ENCODE results near the gene EXOG.

Gene EXOG

DNA sequence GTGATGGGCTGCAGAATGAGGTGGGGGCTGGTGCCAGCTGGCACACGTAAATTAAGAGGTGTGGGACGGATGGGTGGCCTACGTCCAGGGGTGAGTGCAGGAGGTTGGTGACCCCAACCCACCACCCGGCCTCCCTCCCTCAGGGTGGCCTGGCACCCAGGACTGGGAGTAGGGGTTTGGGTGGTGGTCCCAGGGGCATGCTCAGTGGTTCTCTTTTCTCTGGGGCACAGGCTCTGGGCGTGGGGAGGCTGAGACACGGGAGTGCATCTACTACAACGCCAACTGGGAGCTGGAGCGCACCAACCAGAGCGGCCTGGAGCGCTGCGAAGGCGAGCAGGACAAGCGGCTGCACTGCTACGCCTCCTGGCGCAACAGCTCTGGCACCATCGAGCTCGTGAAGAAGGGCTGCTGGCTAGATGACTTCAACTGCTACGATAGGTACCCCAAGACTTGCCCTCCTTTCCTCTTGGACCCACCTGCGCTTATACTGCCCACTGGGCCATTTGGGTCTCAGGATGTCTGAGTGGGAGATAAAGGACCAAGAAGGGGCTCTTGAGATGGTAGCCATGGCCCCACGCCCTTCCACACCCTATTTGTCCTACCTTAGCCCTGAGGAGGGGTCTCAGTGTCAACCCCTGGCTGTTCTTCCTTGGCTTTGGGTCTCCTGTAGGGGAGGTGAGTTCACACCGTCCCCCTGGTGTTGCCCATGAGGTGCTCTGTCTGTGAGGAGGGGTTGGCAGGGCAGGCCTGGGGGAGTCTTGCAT is 18.9 kb upstream of the EXOG start:
- no peak overlapping the region for H3K4me3 ChIP-seq (ENCODE audit: low read depth, low read length)
- CTCF ChIA-PET: interaction anchor here (1.2 kb wide), 1 partner anchor 131 kb away, joined by 3 read pairs; the partner anchor contains the start of gene XYLB
- no peak for DNase-seq (ENCODE audit: low read depth, low spot score)
- TF ChIP-seq, protein P1, sequence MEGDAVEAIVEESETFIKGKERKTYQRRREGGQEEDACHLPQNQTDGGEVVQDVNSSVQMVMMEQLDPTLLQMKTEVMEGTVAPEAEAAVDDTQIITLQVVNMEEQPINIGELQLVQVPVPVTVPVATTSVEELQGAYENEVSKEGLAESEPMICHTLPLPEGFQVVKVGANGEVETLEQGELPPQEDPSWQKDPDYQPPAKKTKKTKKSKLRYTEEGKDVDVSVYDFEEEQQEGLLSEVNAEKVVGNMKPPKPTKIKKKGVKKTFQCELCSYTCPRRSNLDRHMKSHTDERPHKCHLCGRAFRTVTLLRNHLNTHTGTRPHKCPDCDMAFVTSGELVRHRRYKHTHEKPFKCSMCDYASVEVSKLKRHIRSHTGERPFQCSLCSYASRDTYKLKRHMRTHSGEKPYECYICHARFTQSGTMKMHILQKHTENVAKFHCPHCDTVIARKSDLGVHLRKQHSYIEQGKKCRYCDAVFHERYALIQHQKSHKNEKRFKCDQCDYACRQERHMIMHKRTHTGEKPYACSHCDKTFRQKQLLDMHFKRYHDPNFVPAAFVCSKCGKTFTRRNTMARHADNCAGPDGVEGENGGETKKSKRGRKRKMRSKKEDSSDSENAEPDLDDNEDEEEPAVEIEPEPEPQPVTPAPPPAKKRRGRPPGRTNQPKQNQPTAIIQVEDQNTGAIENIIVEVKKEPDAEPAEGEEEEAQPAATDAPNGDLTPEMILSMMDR (IDR thresholded peaks at IDR 0.05; ENCODE audit: insufficient read depth, low read length, missing control alignments): no peak
- POLR2A ChIA-PET: no interaction called here

DNA sequence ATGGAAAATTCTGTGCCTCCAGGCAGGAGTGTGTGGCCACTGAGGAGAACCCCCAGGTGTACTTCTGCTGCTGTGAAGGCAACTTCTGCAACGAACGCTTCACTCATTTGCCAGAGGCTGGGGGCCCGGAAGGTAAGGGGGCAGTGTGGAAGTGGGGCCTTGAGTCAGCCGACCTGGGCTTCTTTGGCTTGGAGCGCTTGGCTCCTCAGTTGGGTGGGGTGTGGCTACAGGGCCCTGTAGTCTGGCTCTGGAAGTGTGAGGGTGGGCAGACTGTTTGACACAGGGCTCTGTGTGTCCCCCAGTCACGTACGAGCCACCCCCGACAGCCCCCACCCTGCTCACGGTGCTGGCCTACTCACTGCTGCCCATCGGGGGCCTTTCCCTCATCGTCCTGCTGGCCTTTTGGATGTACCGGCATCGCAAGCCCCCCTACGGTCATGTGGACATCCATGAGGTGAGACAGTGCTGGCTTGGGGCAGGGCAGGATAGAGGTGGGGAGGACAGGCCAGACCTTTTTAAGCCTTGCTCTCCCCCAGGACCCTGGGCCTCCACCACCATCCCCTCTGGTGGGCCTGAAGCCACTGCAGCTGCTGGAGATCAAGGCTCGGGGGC is 18.2 kb upstream of the EXOG start:
- no peak for DNase-seq (ENCODE audit: low read depth, low spot score)
- no peak overlapping the region for H3K4me3 ChIP-seq (ENCODE audit: low read depth, low read length)
- POLR2A ChIA-PET: no interaction called here
- TF ChIP-seq, protein P1 (IDR thresholded peaks at IDR 0.05; ENCODE audit: insufficient read depth, low read length, missing control alignments): no peak
- CTCF ChIA-PET: interaction anchor here (1.1 to 6.0 kb wide), 8 partner anchors 8 to 474 kb away, joined by 3 to 95 read pairs (median 12); partner anchors contain the start of genes EXOG and XYLB

DNA sequence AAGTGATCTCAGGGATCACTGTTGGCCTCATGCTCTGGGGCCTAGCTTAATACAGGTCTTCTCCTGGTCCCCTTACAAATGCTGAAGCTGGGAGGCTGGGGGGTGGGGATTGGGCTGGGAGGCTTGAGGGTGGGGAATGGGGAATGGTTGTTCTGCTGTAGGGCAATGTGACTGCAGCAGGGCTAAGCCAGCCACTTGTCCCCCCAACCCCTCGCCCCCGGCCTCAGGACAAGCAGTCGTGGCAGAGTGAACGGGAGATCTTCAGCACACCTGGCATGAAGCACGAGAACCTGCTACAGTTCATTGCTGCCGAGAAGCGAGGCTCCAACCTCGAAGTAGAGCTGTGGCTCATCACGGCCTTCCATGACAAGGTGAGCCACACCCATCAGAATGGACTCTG is 17.2 kb upstream of the EXOG start:
- DNase-seq (ENCODE audit: low read depth, low spot score): no peak
- CTCF ChIA-PET: interaction anchor here (1.1 to 6.0 kb wide), 13 partner anchors 9 to 475 kb away, joined by 3 to 95 read pairs (median 10); partner anchors contain the start of genes EXOG and XYLB
- POLR2A ChIA-PET: no interaction called here
- H3K4me3 ChIP-seq (ENCODE audit: low read depth, low read length): no peak overlapping the region
- TF ChIP-seq, protein P1 (IDR thresholded peaks at IDR 0.05; ENCODE audit: insufficient read depth, low read length, missing control alignments): no peak

DNA sequence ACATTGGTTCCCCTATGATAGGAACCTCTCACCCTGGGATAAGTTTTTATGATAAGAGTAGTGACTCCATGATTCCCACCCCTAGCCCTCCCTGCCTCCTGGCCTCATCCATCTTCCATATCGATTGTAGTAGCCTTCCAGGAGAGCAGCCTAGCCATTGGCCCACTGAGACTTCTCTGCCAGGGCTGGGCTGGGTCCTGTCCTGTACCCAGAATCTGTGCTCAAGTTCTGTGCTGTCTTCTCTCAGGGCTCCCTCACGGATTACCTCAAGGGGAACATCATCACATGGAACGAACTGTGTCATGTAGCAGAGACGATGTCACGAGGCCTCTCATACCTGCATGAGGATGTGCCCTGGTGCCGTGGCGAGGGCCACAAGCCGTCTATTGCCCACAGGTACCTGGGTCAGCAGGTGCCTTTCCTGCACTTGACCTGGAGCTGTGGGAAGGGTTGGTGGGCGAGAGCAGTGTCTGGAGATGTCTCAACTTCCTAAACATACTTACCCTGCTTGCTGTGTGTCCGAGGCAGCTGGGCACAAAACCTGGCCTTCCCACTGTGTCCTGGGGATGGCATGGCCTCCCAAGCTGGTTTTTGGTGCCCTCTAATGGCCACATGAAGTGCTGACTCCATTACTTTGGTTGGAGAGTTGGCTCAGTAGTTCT is 16.6 kb upstream of the EXOG start:
- H3K4me3 ChIP-seq (ENCODE audit: low read depth, low read length): no peak overlapping the region
- TF ChIP-seq, protein P1 (IDR thresholded peaks at IDR 0.05; ENCODE audit: insufficient read depth, low read length, missing control alignments): peak; percentile 86
- DNase-seq (ENCODE audit: low read depth, low spot score): no peak
- POLR2A ChIA-PET: interaction anchor here (1.2 kb wide), 1 partner anchor 314 kb away, joined by 3 read pairs; the partner anchor contains the start of gene OXSR1
- CTCF ChIA-PET: interaction anchor here (0.9 to 6.0 kb wide), 40 partner anchors 10 to 505 kb away, joined by 3 to 95 read pairs (median 6); partner anchors contain the start of genes ACAA1, EXOG and XYLB

DNA sequence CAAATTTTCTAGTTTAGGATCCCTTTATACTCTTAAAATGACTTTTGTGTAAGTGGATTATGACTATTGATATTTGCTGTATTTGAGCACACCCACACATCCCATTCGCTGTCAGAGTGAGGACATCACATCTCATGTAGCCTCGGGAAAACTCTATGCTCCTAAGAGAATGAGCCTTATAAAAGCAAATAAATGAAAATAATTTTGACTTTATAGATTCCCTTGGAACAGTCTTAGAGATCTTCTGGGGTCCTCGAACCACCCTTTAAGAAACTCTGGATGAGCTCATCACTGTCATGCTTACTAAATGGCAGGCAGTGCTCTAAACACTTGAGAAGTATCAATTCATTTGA is 16.1 kb upstream of the EXOG start:
- TF ChIP-seq, protein P1 (IDR thresholded peaks at IDR 0.05; ENCODE audit: insufficient read depth, low read length, missing control alignments): no peak
- ChIA-PET POLR2A (interaction anchor here (1.2 kb wide), 1 partner anchor 315 kb away, joined by 3 read pairs; the partner anchor contains the start of gene OXSR1), CTCF (interaction anchor here (0.9 to 6.0 kb wide), 38 partner anchors 10 to 505 kb away, joined by 3 to 95 read pairs (median 6); partner anchors contain the start of genes ACAA1, EXOG and XYLB)
- DNase-seq (ENCODE audit: low read depth, low spot score): no peak
- no peak overlapping the region for H3K4me3 ChIP-seq (ENCODE audit: low read depth, low read length)
